HFFc6 (cell line): ENCODE data around the gene GMPS. TPM values are rescaled to one million over a fixed set of nuclear protein-coding genes. Genes with fewer than 3 reads are reported as not detected.
A peak's percentile ranks its signal among the peaks of the same experiment; 100 is the strongest.

Experiments
- DNase-seq: peaks from one replicate; pipeline ENCODE4 v3.0.0-alpha.2; 2018
- H3K27ac Mint-ChIP-seq: 2 replicates; pipeline ENCODE4 v1.8.0; 2020; ENCODE audit warnings: mild to moderate bottlenecking, mixed read lengths
- H3K27me3 Mint-ChIP-seq: 2 replicates; pipeline ENCODE4 v1.8.0; 2021; ENCODE audit warnings: mild to moderate bottlenecking, moderate library complexity, mixed read lengths; ENCODE audit not compliant: insufficient read depth
- H3K36me3 Mint-ChIP-seq: 2 replicates; pipeline ENCODE4 v1.8.0; 2021; ENCODE audit warnings: low read depth, mixed read lengths
- H3K4me1 Mint-ChIP-seq: 2 replicates; pipeline ENCODE4 v1.8.0; 2020; ENCODE audit warnings: low read depth, mixed read lengths
- H3K4me3 Mint-ChIP-seq: 2 replicates; pipeline ENCODE4 v1.8.0; 2020; ENCODE audit warnings: mild to moderate bottlenecking, moderate library complexity, mixed read lengths
- H3K9me3 Mint-ChIP-seq: 2 replicates; pipeline ENCODE4 v1.8.0; 2020; ENCODE audit warnings: mild to moderate bottlenecking, mixed read lengths
- total RNA-seq, 6 experiments: library from RNA; stranded (reverse); fragmentation: NEBNext Ultra II Directional; extraction: Animal tissue kit (Norgen Biotek cat#: 25700); gene quantifications; 2 replicates in 1 of 6; 3 replicates in 5 of 6; pipeline ENCODE4 v1.2.3, GENCODE V29; 2021
- TF ChIP-seq, protein P1 (sequence below): fragments of 200-600 bp; sonication (generic); IDR thresholded peaks from 2 replicates; pipeline ENCODE4 v1.5.0; 2021; ENCODE audit warnings: antibody characterized with exemption, mild to moderate bottlenecking

Gene GMPS
- total RNA-seq, 6 experiments from 2014 or later, result 63.5 to 90.2 (median 75.0) TPM

DNA sequence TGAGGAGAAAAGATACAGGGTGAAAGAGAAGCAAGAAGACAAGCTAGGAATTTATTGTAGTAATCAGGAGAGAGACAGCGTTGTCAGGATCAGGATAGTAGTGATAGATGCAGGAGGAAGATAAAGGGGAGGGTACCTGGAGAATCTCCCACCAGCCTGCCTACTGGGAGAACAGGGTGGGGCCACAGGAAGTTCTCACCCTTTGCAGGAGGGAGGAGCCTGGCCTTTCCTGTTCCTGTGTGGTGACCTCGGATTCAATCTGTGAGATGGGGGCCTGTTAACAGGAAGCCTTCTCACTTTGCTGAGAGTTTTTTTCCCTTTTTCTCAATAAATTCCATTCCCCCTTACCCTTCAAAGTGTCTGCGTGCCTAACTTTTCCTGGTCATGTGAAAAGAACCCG is 37.6 kb downstream of the GMPS start:
- no peaks in the 10 kb centered on the region for H3K9me3 Mint-ChIP-seq
- peaks cover 10% of the 10 kb centered on the region for H3K36me3 Mint-ChIP-seq
- TF ChIP-seq, protein P1, sequence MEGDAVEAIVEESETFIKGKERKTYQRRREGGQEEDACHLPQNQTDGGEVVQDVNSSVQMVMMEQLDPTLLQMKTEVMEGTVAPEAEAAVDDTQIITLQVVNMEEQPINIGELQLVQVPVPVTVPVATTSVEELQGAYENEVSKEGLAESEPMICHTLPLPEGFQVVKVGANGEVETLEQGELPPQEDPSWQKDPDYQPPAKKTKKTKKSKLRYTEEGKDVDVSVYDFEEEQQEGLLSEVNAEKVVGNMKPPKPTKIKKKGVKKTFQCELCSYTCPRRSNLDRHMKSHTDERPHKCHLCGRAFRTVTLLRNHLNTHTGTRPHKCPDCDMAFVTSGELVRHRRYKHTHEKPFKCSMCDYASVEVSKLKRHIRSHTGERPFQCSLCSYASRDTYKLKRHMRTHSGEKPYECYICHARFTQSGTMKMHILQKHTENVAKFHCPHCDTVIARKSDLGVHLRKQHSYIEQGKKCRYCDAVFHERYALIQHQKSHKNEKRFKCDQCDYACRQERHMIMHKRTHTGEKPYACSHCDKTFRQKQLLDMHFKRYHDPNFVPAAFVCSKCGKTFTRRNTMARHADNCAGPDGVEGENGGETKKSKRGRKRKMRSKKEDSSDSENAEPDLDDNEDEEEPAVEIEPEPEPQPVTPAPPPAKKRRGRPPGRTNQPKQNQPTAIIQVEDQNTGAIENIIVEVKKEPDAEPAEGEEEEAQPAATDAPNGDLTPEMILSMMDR, result no peak
- H3K4me1 Mint-ChIP-seq, result peaks cover 32% of the 10 kb centered on the region
- peak overlapping the region; percentile 7 for H3K27ac Mint-ChIP-seq
- DNase-seq, result no peak
- H3K27me3 Mint-ChIP-seq, result no peaks in the 10 kb centered on the region
- no peak overlapping the region for H3K4me3 Mint-ChIP-seq

DNA sequence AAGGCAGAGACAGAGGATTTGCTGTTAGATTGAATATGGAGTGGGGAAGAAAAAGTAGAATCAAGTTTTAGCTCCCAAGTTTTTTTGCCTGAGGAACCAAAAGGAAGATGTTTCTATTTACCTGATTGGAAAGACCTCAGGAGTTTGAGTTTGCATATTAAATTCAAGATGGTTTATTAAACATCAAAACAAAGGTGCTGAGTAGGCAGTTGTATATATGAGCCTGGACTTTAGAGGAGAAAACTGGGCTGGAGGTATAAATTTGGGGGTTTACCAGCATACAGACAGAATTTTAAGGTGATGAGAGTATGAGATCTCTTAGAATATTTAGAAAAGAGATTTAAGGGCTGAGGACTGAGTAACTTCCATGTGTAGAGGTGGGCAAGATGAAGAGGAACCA is 38.2 kb downstream of the GMPS start:
- TF ChIP-seq, protein P1, result no peak
- Mint-ChIP-seq H3K27me3 (no peaks in the 10 kb centered on the region), H3K4me3 (no peak overlapping the region), H3K36me3 (peaks cover 14% of the 10 kb centered on the region), H3K4me1 (peaks cover 37% of the 10 kb centered on the region), H3K9me3 (no peaks in the 10 kb centered on the region), H3K27ac (no peak overlapping the region; the same call in 1 of the 2 replicates)
- no peak for DNase-seq

DNA sequence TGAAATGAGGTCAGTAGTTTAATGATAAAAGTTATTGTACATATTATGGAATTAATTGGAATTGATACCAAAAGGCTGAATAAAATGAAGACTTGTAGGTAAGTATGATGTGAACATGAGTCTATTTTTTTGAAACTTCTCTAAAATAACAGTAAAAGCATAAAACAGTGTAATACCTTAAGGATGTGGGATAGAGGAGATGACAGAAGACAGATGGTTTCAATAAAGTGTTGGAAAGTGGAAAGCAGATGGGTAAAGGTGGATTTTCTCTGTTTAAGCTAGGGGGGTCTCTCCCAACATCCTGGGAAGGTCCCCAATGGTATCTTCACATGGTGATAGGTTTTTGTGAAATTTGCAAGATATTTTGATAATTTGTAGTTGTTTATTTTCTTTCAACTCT is 41.6 kb downstream of the GMPS start:
- H3K9me3 Mint-ChIP-seq, result no peaks in the 10 kb centered on the region

DNA sequence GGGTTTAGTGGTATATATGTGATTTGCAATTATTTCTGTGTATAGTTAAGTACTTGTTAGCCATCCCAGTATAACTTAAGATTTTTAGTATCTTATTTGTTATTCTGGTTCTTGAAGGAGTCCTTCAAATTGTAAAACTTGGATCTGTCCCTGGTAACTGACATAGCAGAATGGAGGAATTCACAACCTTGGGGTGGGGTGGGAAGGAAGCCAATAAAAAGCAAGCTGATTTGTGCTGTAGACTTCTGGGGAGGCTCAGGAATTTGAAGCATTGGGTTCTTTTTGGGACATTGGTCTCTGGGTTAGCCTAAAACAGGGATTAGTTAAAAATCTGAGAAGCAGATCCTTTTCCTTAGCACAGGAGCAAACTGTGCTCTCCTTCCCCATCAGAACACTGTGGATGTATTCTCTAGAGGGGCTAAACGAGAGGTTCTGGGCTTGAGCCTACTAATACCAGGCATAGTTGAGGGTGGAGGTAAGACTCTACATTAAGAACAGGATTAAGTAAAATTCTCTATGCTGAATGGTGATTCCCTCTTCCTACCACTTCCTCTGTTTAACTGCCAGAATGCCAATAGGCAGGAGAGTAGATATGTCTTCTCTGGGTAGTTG is 42.2 kb downstream of the GMPS start:
- H3K4me3 Mint-ChIP-seq, result no peak overlapping the region
- peaks cover 32% of the 10 kb centered on the region for H3K36me3 Mint-ChIP-seq
- TF ChIP-seq, protein P1, result no peak
- peak overlapping the region; percentile 64 for H3K27ac Mint-ChIP-seq
- no peaks in the 10 kb centered on the region for H3K27me3 Mint-ChIP-seq
- no peaks in the 10 kb centered on the region for H3K9me3 Mint-ChIP-seq
- peak; percentile 22 for DNase-seq
- H3K4me1 Mint-ChIP-seq, result peaks cover 23% of the 10 kb centered on the region

More for the DNA sequence above, 41.6 kb downstream of the GMPS start:
- DNase-seq, result no peak
- H3K27ac Mint-ChIP-seq, result peak overlapping the region; percentile 64
- peaks cover 26% of the 10 kb centered on the region for H3K4me1 Mint-ChIP-seq
- peaks cover 28% of the 10 kb centered on the region for H3K36me3 Mint-ChIP-seq
- no peak overlapping the region for H3K4me3 Mint-ChIP-seq
- H3K27me3 Mint-ChIP-seq, result no peaks in the 10 kb centered on the region
- TF ChIP-seq, protein P1, result no peak

DNA sequence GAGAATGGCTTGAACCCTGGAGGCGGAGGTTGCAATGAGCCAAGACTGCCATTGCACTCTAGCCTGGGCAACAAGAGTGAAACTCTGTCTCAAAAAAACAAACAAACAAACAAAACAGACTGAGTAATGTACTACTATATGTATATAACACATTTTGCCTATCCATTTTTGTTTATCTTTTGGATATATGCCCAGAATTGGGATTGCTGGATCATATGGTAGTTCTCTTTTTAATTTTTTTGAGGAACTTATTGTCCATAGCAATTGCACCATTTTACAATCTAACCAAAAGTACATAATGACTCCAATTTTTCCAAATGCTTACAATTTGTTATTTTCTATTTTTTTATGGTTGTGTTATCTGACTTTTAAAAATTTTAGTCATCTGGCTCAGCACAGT is 47.3 kb downstream of the GMPS start:
- no peaks in the 10 kb centered on the region for H3K27me3 Mint-ChIP-seq
- no peak for DNase-seq
- TF ChIP-seq, protein P1, result no peak
- no peak overlapping the region for H3K4me3 Mint-ChIP-seq
- peaks cover 29% of the 10 kb centered on the region for H3K36me3 Mint-ChIP-seq
- H3K9me3 Mint-ChIP-seq, result no peaks in the 10 kb centered on the region
- no peak overlapping the region for H3K27ac Mint-ChIP-seq
- peaks cover 8% of the 10 kb centered on the region for H3K4me1 Mint-ChIP-seq

DNA sequence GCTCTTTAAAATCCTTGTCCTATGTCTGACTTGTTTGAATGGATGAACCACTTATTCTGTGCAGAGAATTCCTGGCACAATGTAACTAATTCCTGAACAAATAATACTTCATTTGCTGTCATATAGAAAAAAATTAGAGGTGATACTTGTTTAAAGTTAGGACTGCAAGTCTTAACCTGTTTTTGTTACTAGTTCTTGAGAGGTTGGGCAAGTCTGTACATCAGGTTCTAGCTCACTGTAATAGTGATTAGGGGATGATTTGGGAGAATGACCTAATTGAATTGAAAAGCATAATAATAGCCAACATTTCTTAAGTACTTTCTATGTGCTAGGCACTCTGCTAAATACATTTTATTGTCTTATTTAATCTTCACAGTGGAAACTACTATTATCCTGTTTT is 49.3 kb downstream of the GMPS start:
- DNase-seq, result no peak
- Mint-ChIP-seq H3K9me3 (no peaks in the 10 kb centered on the region), H3K4me1 (no peaks in the 10 kb centered on the region; the same call in 1 of the 2 replicates), H3K27me3 (no peaks in the 10 kb centered on the region), H3K27ac (no peak overlapping the region), H3K4me3 (no peak overlapping the region), H3K36me3 (peaks cover 34% of the 10 kb centered on the region)
- TF ChIP-seq, protein P1, result no peak
